ENCODE measurements around the gene GLT1D1. TPM values are rescaled to one million over a fixed set of nuclear protein-coding genes. Genes with fewer than 3 reads are reported as not detected.

The GLT1D1 gene
- 0.11 TPM in 1 of 2 replicates, not detected in the other for total RNA-seq

GRCh38 chr12:128852885-128853599, at the start of gene GLT1D1:
GLT1D1 (plus strand) TSS chr12:128853478; CDS start chr12:128853582, 104 bp downstream.

GRCh38 chr12:128823916-128824839, 29.1 kb upstream of the GLT1D1 start, which contains the start of gene SLC15A4:
SLC15A4 (minus strand) TSS chr12:128823958; CDS start chr12:128823943, 15 bp downstream.

Other genes with a start within 250 kb of the GLT1D1 start
- gene SLC15A4, start 29.5 kb upstream of the GLT1D1 start, total RNA-seq = 40.6 and 45.6 TPM in 2 replicates

Data from articular chondrocyte of knee joint (primary cell).